K562 (cell line): ENCODE results near the gene RAB5A. TPM values are rescaled to one million over a fixed set of nuclear protein-coding genes. Genes with fewer than 3 reads are reported as not detected.

Source experiments
- ARHGAP35 ChIP-seq: fragments of 450-650 bp; IDR thresholded peaks from 2 replicates; pipeline ENCODE4 v1.6.1; 2018; ENCODE audit not compliant: partially characterized antibody
- ARNT ChIP-seq, 2 experiments: fragments of 450-650 bp; IDR thresholded peaks; 2 replicates each; pipeline ENCODE4 v1.6.1; 2016; ENCODE audit warnings: mild to moderate bottlenecking in 1 of 2
- DNMT1 ChIP-seq: fragments of 450-650 bp; IDR thresholded peaks from 2 replicates; pipeline ENCODE4 v1.6.1; 2016; ENCODE audit warnings: antibody characterized with exemption, mild to moderate bottlenecking
- FOXA3 ChIP-seq, 2 experiments: fragments of 450-650 bp in 1 of 2; sonication (generic) in 1 of 2; formaldehyde crosslinking; IDR thresholded peaks in 1 of 2; conservative IDR thresholded peaks in 1 of 2; 2 replicates each; pipeline versions ENCODE4 v1.4.0 to v1.8.0; 2020 to 2022; ENCODE audit warnings: mild to moderate bottlenecking in 2 of 2, missing genetic modification reagents in 1 of 2
- HDAC8 ChIP-seq: fragments of 450-650 bp; IDR thresholded peaks from 2 replicates; pipeline ENCODE4 v1.6.1; 2016; ENCODE audit warnings: mild to moderate bottlenecking, missing genetic modification characterization, moderate library complexity, missing compliant biosample characterization
- JUN ChIP-seq, 2 experiments: sonication (generic) in 1 of 2; formaldehyde crosslinking in 1 of 2; IDR thresholded peaks; 2 replicates each; pipeline versions ENCODE4 v1.6.1 to v1.8.0; 2012 to 2022; ENCODE audit warnings: borderline replicate concordance in 2 of 2, mild to moderate bottlenecking in 2 of 2, improper control_type of control experiment in 1 of 2, low read depth in 1 of 2, low read length in 1 of 2, missing genetic modification reagents in 1 of 2
- KLF10 ChIP-seq: fragments of 250-450 bp; sonication (Bioruptor Pico); IDR thresholded peaks from 2 replicates; pipeline ENCODE4 v1.6.1; 2021; ENCODE audit warnings: matching md5 sums
- MGA ChIP-seq: fragments of 450-650 bp; IDR thresholded peaks from 2 replicates; pipeline ENCODE4 v1.6.1; 2016; ENCODE audit warnings: mild to moderate bottlenecking, moderate library complexity
- NCOA2 ChIP-seq, 2 experiments: fragments of 450-650 bp; IDR thresholded peaks; 2 replicates each; pipeline ENCODE4 v1.6.1; 2018; ENCODE audit warnings: mild to moderate bottlenecking in 2 of 2, moderate library complexity in 1 of 2; ENCODE audit not compliant: partially characterized antibody in 2 of 2
- NFATC3 ChIP-seq: fragments of 450-650 bp; IDR thresholded peaks from 2 replicates; pipeline ENCODE4 v1.6.1; 2017; ENCODE audit warnings: mild to moderate bottlenecking
- NFE2 ChIP-seq: IDR thresholded peaks from 2 replicates; pipeline ENCODE4 v1.6.1; 2014; ENCODE audit warnings: antibody characterized with exemption, low read depth
- NFRKB ChIP-seq: fragments of 450-650 bp; IDR thresholded peaks from 2 replicates; pipeline ENCODE4 v1.6.1; 2016; ENCODE audit warnings: low read depth
- SMARCA4 ChIP-seq: fragments of 450-650 bp; IDR thresholded peaks from 2 replicates; pipeline ENCODE4 v1.6.1; 2016
- TEAD2 ChIP-seq: fragments of 450-650 bp; IDR thresholded peaks from 2 replicates; pipeline ENCODE4 v1.6.1; 2016; ENCODE audit warnings: missing genetic modification characterization, control low read depth, missing compliant biosample characterization
- TFAM ChIP-seq: fragments of 250-450 bp; sonication (Bioruptor Pico); conservative IDR thresholded peaks from 2 replicates; pipeline ENCODE4 v1.5.0; 2021; ENCODE audit warnings: mild to moderate bottlenecking, moderate library complexity
- USF1 ChIP-seq: sonication (generic); formaldehyde crosslinking; IDR thresholded peaks from 2 replicates; pipeline ENCODE4 v1.9.0; 2022; ENCODE audit warnings: mild to moderate bottlenecking, missing genetic modification reagents
- polyA plus RNA-seq, 8 experiments: library from polyadenylated mRNA; depleted of rRNA in 4 of 8; stranded (reverse) in 5 of 8; unstranded in 3 of 8; fragments of >200 nt; fragmentation: Nextera tagmentation in 2 of 8; fragmentation: Illumina TruSeq in 1 of 8; extraction: Ambion mirVana in 2 of 8; extraction: Trizol in 1 of 8; gene quantifications; 2 replicates each; pipeline versions ENCODE4 v1.2.1 to v1.2.3, GENCODE V29; 2011 to 2014; ENCODE audit warnings: inconsistent platforms in 1 of 8, missing spikeins in 1 of 8
- total RNA-seq, 7 experiments: library from RNA; depleted of rRNA in 6 of 7; stranded (reverse); fragments of >200 nt in 6 of 7; fragmentation: Illumina TruSeq in 2 of 7; extraction: Trizol in 2 of 7; gene quantifications; 2 replicates each; pipeline versions ENCODE4 v1.2.1 to v1.2.3, GENCODE V29; 2011 to 2021; ENCODE audit warnings: low replicate concordance in 1 of 7

The RAB5A gene
- total and polyA plus RNA-seq, 9 of the 15 experiments (the other 6 are each of a cell fraction or from before 2014, with no cell fraction given) = 28.3 to 64.2 (median 49.0) TPM

- TF ChIP-seq TFAM (CRISPR knock-in tag) (no peak), ARNT (IDR thresholded peaks at IDR 0.05) (peak in 1 of 2 experiments; percentile 51; a peak in 1 of 4 replicates), FOXA3 (CRISPR knock-in tag; conservative IDR thresholded peaks at IDR 0.05 in 1 of 2, IDR thresholded peaks at IDR 0.05 in 1 of 2) (no peak), MGA (0 out of 2 replicates have a peak, but pooled peaks have one; percentile 3), NCOA2 (IDR thresholded peaks at IDR 0.05; ENCODE audit: partially characterized antibody in 2 of 2) (peak in 1 of 2 experiments; percentile 22), NFATC3 (peak; percentile 75; the same call in 1 of the 2 replicates), KLF10 (no peak), DNMT1 (peak; percentile 95; the same call in 1 of the 2 replicates), TEAD2 (tag) (no peak), NFRKB (0 out of 2 replicates have a peak, but pooled peaks have one; percentile 62), ARHGAP35 (peak; percentile 81), SMARCA4 (peak; percentile 62; the same call in 1 of the 2 replicates), JUN (IDR thresholded peaks at IDR 0.05; ENCODE audit: borderline replicate concordance, low read depth, low read length) (no peak), JUN (CRISPR knock-in tag; IDR thresholded peaks at IDR 0.05; ENCODE audit: borderline replicate concordance) (no peak), HDAC8 (tag) (no peak), NFE2 (no peak), USF1 (no peak)
These were observed 12.8 kb upstream of the RAB5A start, which contains the start of gene EFHB (continued) for GRCh38 chr3:19934098-19934566.
